Measurements from ENCODE around the gene CD9.

GRCh38 chr12:6163416-6164060, 36.7 kb upstream of the CD9 start:
- TF ChIP-seq CTCF (IDR thresholded peaks at IDR 0.05) = no peak
- no peak for TF ChIP-seq POLR2A (IDR thresholded peaks at IDR 0.05)

Measured in esophagus squamous epithelium (tissue), 4 donors.